IPS-15b (cell line): ENCODE results near the gene GRIP2.
A peak's percentile ranks its signal among the peaks of the same experiment; 100 is the strongest.

Source experiments
- H3K27me3 ChIP-seq: one replicate; pipeline ENCODE4 v1.6.1; 2013; ENCODE audit warnings: low read length; ENCODE audit not compliant: control insufficient read depth, insufficient read depth
- H3K36me3 ChIP-seq: one replicate; pipeline ENCODE4 v1.6.1; 2013; ENCODE audit warnings: low read length; ENCODE audit not compliant: control insufficient read depth, insufficient read depth
- H3K4me1 ChIP-seq: one replicate; pipeline ENCODE4 v1.6.1; 2013; ENCODE audit warnings: mild to moderate bottlenecking, low read length; ENCODE audit not compliant: control insufficient read depth, insufficient read depth
- H3K4me3 ChIP-seq: one replicate; pipeline ENCODE4 v1.5.1; 2013; ENCODE audit warnings: low read depth, low read length
- H3K9ac ChIP-seq: one replicate; pipeline ENCODE4 v1.6.1; 2013; ENCODE audit warnings: low read depth, mild to moderate bottlenecking, low read length
- H3K9me3 ChIP-seq: one replicate; pipeline ENCODE4 v1.6.1; 2013; ENCODE audit warnings: mild to moderate bottlenecking, low read length; ENCODE audit not compliant: control insufficient read depth, insufficient read depth

GRIP2 gene

GRCh38 chr3:14463330-14464140, 76.6 kb downstream of the GRIP2 start:
- peaks cover 25% of the 10 kb centered on the region for H3K36me3 ChIP-seq
- H3K9me3 ChIP-seq: no peaks in the 10 kb centered on the region
- no peak overlapping the region for H3K4me3 ChIP-seq
- no peaks in the 10 kb centered on the region for H3K27me3 ChIP-seq
- no peak overlapping the region for H3K9ac ChIP-seq
- H3K4me1 ChIP-seq: peaks cover 9% of the 10 kb centered on the region

- Histone ChIP-seq H3K36me3 (peaks cover 24% of the 10 kb centered on the region), H3K9ac (no peak overlapping the region), H3K4me3 (no peak overlapping the region), H3K27me3 (no peaks in the 10 kb centered on the region), H3K4me1 (peaks cover 13% of the 10 kb centered on the region), H3K9me3 (no peaks in the 10 kb centered on the region)
These were observed 77.4 kb downstream of the GRIP2 start for GRCh38 chr3:14462738-14463137.

- peaks cover 21% of the 10 kb centered on the region for H3K36me3 ChIP-seq
- H3K9ac ChIP-seq: peak overlapping the region; percentile 29
- peaks cover 11% of the 10 kb centered on the region for H3K4me1 ChIP-seq
These were observed 78.3 kb downstream of the GRIP2 start for GRCh38 chr3:14461748-14462324.

GRCh38 chr3:14461006-14461747, 79.0 kb downstream of the GRIP2 start:
- peaks cover 21% of the 10 kb centered on the region for H3K36me3 ChIP-seq
- peaks cover 11% of the 10 kb centered on the region for H3K4me1 ChIP-seq
- no peak overlapping the region for H3K9ac ChIP-seq
- H3K27me3 ChIP-seq: no peaks in the 10 kb centered on the region
- no peak overlapping the region for H3K4me3 ChIP-seq
- no peaks in the 10 kb centered on the region for H3K9me3 ChIP-seq

More at GRCh38 chr3:14461748-14462324, 78.3 kb downstream of the GRIP2 start:
- no peak overlapping the region for H3K4me3 ChIP-seq
- H3K27me3 ChIP-seq: no peaks in the 10 kb centered on the region
- no peaks in the 10 kb centered on the region for H3K9me3 ChIP-seq

GRCh38 chr3:14460342-14461005, 79.7 kb downstream of the GRIP2 start:
- Histone ChIP-seq H3K9me3 (no peaks in the 10 kb centered on the region), H3K27me3 (no peaks in the 10 kb centered on the region), H3K4me1 (peaks cover 11% of the 10 kb centered on the region), H3K36me3 (peaks cover 21% of the 10 kb centered on the region), H3K9ac (no peak overlapping the region), H3K4me3 (no peak overlapping the region)

GRCh38 chr3:14459787-14460186, 80.4 kb downstream of the GRIP2 start:
- no peak overlapping the region for H3K4me3 ChIP-seq
- no peak overlapping the region for H3K9ac ChIP-seq
- H3K9me3 ChIP-seq: no peaks in the 10 kb centered on the region
- peaks cover 25% of the 10 kb centered on the region for H3K36me3 ChIP-seq
- H3K4me1 ChIP-seq: peaks cover 11% of the 10 kb centered on the region
- H3K27me3 ChIP-seq: no peaks in the 10 kb centered on the region

GRCh38 chr3:14459384-14459783, 80.8 kb downstream of the GRIP2 start:
- Histone ChIP-seq H3K4me1 (peaks cover 11% of the 10 kb centered on the region), H3K9me3 (no peaks in the 10 kb centered on the region), H3K4me3 (no peak overlapping the region), H3K9ac (no peak overlapping the region), H3K36me3 (peaks cover 25% of the 10 kb centered on the region), H3K27me3 (no peaks in the 10 kb centered on the region)

GRCh38 chr3:14458434-14459275, 81.5 kb downstream of the GRIP2 start:
- Histone ChIP-seq H3K27me3 (no peaks in the 10 kb centered on the region), H3K36me3 (peaks cover 21% of the 10 kb centered on the region), H3K9me3 (no peaks in the 10 kb centered on the region), H3K9ac (no peak overlapping the region), H3K4me1 (peaks cover 8% of the 10 kb centered on the region), H3K4me3 (no peak overlapping the region)

GRCh38 chr3:14457999-14458398, 82.1 kb downstream of the GRIP2 start:
- Histone ChIP-seq H3K9ac (peak overlapping the region; percentile 47), H3K4me3 (no peak overlapping the region), H3K9me3 (no peaks in the 10 kb centered on the region), H3K4me1 (peaks cover 8% of the 10 kb centered on the region), H3K36me3 (peaks cover 20% of the 10 kb centered on the region), H3K27me3 (no peaks in the 10 kb centered on the region)

- H3K36me3 ChIP-seq: peaks cover 23% of the 10 kb centered on the region
- H3K4me1 ChIP-seq: peaks cover 4% of the 10 kb centered on the region
- H3K9me3 ChIP-seq: no peaks in the 10 kb centered on the region
- peak overlapping the region; percentile 47 for H3K9ac ChIP-seq
- H3K4me3 ChIP-seq: no peak overlapping the region
- H3K27me3 ChIP-seq: no peaks in the 10 kb centered on the region
These were observed 82.7 kb downstream of the GRIP2 start for GRCh38 chr3:14457481-14457880.

GRCh38 chr3:14456794-14457193, 83.3 kb downstream of the GRIP2 start:
- Histone ChIP-seq H3K9me3 (no peaks in the 10 kb centered on the region), H3K9ac (no peak overlapping the region), H3K36me3 (peaks cover 29% of the 10 kb centered on the region), H3K4me1 (peaks cover 4% of the 10 kb centered on the region), H3K27me3 (no peaks in the 10 kb centered on the region), H3K4me3 (no peak overlapping the region)
